Neural cell (in vitro differentiated cells): ENCODE results near the gene PARP1. TPM values are rescaled to one million over a fixed set of nuclear protein-coding genes. Genes with fewer than 3 reads are reported as not detected.

ENCODE experiments used
- H2AFZ ChIP-seq: fragments of 200-600, 300-800 bp; sonication (generic), shearing (Covaris generic); 2 replicates; pipeline ENCODE4 v1.6.0; 2014; ENCODE audit warnings: low read depth, mild to moderate bottlenecking, antibody characterized with exemption, low read length, moderate library complexity
- H3F3A ChIP-seq: fragments of 200-600 bp; shearing (Covaris generic); 2 replicates; pipeline ENCODE4 v1.6.1; 2016; ENCODE audit warnings: mild to moderate bottlenecking, moderate library complexity, mixed read lengths, antibody characterized with exemption, low read length; ENCODE audit not compliant: insufficient read depth, poor library complexity, severe bottlenecking
- H3K27ac ChIP-seq: fragments of 200-600, 300-800 bp; sonication (generic), shearing (Covaris generic); 2 replicates; pipeline ENCODE4 v1.5.1; 2014; ENCODE audit warnings: mild to moderate bottlenecking, low read length, moderate library complexity
- H3K27me3 ChIP-seq: fragments of 300-800, 200-600 bp; sonication (generic), shearing (Covaris generic); 2 replicates; pipeline ENCODE4 v1.6.0; 2014; ENCODE audit warnings: mild to moderate bottlenecking, low read depth, low read length, moderate library complexity; ENCODE audit not compliant: insufficient read depth
- H3K36me3 ChIP-seq: fragments of 300-800, 200-600 bp; sonication (generic), shearing (Covaris generic); 2 replicates; pipeline ENCODE4 v1.5.1; 2014; ENCODE audit warnings: mild to moderate bottlenecking, antibody characterized with exemption, low read length, moderate library complexity; ENCODE audit not compliant: insufficient read depth
- H3K4me2 ChIP-seq: fragments of 300-800, 200-600 bp; sonication (generic), shearing (Covaris generic); 2 replicates; pipeline ENCODE4 v1.6.0; 2014; ENCODE audit warnings: mild to moderate bottlenecking, low read length
- H3K4me3 ChIP-seq: fragments of 300-800, 200-600 bp; sonication (generic), shearing (Covaris generic); 2 replicates; pipeline ENCODE4 v1.5.1; 2014; ENCODE audit warnings: mild to moderate bottlenecking, low read length, moderate library complexity
- H3K79me2 ChIP-seq: fragments of 200-600 bp; shearing (Covaris generic); replicated peaks from 2 replicates; pipeline ENCODE4 v1.6.0; 2014; ENCODE audit warnings: mild to moderate bottlenecking, low read length, moderate library complexity; ENCODE audit not compliant: insufficient read depth
- H3K9ac ChIP-seq: fragments of 300-800, 200-600 bp; sonication (generic), shearing (Covaris generic); 2 replicates; pipeline ENCODE4 v1.6.1; 2016; ENCODE audit warnings: mild to moderate bottlenecking, low read length, mixed read lengths
- H3K9me2 ChIP-seq: fragments of 200-600 bp; shearing (Covaris generic); 2 replicates; pipeline ENCODE4 v1.6.1; 2016; ENCODE audit warnings: mild to moderate bottlenecking, low read length, mixed read lengths; ENCODE audit not compliant: insufficient read depth
- H3K9me3 ChIP-seq: fragments of 200-600, 300-800 bp; sonication (generic), shearing (Covaris generic); 2 replicates; pipeline ENCODE4 v1.6.1; 2016; ENCODE audit warnings: mild to moderate bottlenecking, mixed run types, low read length, moderate library complexity, mixed read lengths
- H4K20me1 ChIP-seq: fragments of 200-600 bp; shearing (Covaris generic); 2 replicates; pipeline ENCODE4 v1.6.1; 2016; ENCODE audit warnings: mild to moderate bottlenecking, mixed run types; ENCODE audit not compliant: insufficient read depth
- EP300 ChIP-seq: fragments of 450-650 bp; conservative IDR thresholded peaks from 2 replicates; pipeline ENCODE4 v1.6.1; 2014; ENCODE audit warnings: antibody characterized with exemption, mild to moderate bottlenecking, moderate library complexity; ENCODE audit not compliant: poor library complexity, severe bottlenecking
- EZH2 ChIP-seq: fragments of 200-600, 300-800 bp; shearing (Covaris generic), sonication (generic); IDR thresholded peaks from 2 replicates; pipeline ENCODE4 v1.6.1; 2014; ENCODE audit warnings: antibody characterized with exemption, low read length, borderline replicate concordance, mild to moderate bottlenecking; ENCODE audit not compliant: insufficient read depth, poor library complexity, severe bottlenecking
- MXI1 ChIP-seq: fragments of 450-650 bp; conservative IDR thresholded peaks from 2 replicates; pipeline ENCODE4 v1.6.1; 2014; ENCODE audit warnings: antibody characterized with exemption, mild to moderate bottlenecking; ENCODE audit not compliant: poor library complexity, severe bottlenecking
- POLR2AphosphoS5 ChIP-seq: IDR thresholded peaks from 2 replicates; pipeline ENCODE4 v1.6.1; 2012
- RAD21 ChIP-seq: fragments of 450-650 bp; conservative IDR thresholded peaks from 2 replicates; pipeline ENCODE4 v1.6.1; 2014; ENCODE audit warnings: antibody characterized with exemption, mild to moderate bottlenecking, moderate library complexity
- SMC3 ChIP-seq: fragments of 450-650 bp; conservative IDR thresholded peaks from 2 replicates; pipeline ENCODE4 v1.6.1; 2014; ENCODE audit warnings: antibody characterized with exemption, mild to moderate bottlenecking, moderate library complexity; ENCODE audit not compliant: poor library complexity
- TAF1 ChIP-seq: IDR thresholded peaks from 2 replicates; pipeline ENCODE4 v1.6.1; 2012; ENCODE audit warnings: low read depth
- polyA plus RNA-seq: library from polyadenylated mRNA; depleted of rRNA; stranded (reverse); fragments of >200 nt; gene quantifications from 2 replicates; pipeline ENCODE4 v1.2.3, GENCODE V29; 2014
- TF ChIP-seq, protein P1 (sequence below): fragments of 450-650 bp; IDR thresholded peaks from 2 replicates; pipeline ENCODE4 v1.5.1; 2014; ENCODE audit warnings: antibody characterized with exemption, mild to moderate bottlenecking, moderate library complexity; ENCODE audit not compliant: poor library complexity, severe bottlenecking
- TF ChIP-seq, protein P2 (sequence below): IDR thresholded peaks from 2 replicates; pipeline ENCODE4 v1.6.1; 2012; ENCODE audit warnings: borderline replicate concordance

PARP1 gene
- polyA plus RNA-seq, 1 donor from 2014 or later = 112 TPM

DNA sequence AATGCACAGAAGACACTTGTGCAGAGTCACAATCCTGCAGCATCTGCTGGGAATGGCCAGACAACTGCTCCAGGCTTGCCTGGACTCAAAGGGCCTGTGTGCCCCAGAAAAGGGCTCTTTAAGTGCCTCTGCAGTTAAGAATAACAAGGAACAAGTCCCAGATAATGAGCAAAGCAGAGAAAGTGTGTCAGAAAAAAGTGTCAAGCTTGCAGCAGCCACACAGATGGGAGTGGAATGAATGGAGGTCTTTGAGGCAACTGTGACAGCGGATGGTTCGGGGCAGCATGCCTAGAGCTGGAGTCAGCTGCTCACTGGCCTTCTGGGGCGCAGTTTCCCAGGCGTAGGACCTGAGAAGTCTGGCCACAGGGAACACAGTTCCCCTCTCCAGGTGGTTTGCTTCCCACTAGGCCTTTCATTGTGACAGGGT lies 5.1 kb downstream of the PARP1 start:
- Histone ChIP-seq H3K4me3 (no peak overlapping the region), H3K4me2 (no peak overlapping the region), H3K79me2 (peaks cover 49% of the 10 kb centered on the region), H3F3A (peaks cover 7% of the 10 kb centered on the region), H3K9me3 (no peaks in the 10 kb centered on the region), H3K27me3 (no peaks in the 10 kb centered on the region), H3K9ac (no peak overlapping the region), H2AFZ (no peak overlapping the region), H3K9me2 (no peaks in the 10 kb centered on the region), H3K36me3 (peaks cover 4% of the 10 kb centered on the region), H3K27ac (no peak overlapping the region), H4K20me1 (no peaks in the 10 kb centered on the region)
- TF ChIP-seq POLR2AphosphoS5 (no peak), SMC3 (no peak), MXI1 (no peak), EP300 (no peak), TAF1 (no peak), RAD21 (no peak), EZH2 (no peak)
- TF ChIP-seq, protein P1, sequence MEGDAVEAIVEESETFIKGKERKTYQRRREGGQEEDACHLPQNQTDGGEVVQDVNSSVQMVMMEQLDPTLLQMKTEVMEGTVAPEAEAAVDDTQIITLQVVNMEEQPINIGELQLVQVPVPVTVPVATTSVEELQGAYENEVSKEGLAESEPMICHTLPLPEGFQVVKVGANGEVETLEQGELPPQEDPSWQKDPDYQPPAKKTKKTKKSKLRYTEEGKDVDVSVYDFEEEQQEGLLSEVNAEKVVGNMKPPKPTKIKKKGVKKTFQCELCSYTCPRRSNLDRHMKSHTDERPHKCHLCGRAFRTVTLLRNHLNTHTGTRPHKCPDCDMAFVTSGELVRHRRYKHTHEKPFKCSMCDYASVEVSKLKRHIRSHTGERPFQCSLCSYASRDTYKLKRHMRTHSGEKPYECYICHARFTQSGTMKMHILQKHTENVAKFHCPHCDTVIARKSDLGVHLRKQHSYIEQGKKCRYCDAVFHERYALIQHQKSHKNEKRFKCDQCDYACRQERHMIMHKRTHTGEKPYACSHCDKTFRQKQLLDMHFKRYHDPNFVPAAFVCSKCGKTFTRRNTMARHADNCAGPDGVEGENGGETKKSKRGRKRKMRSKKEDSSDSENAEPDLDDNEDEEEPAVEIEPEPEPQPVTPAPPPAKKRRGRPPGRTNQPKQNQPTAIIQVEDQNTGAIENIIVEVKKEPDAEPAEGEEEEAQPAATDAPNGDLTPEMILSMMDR = no peak
- TF ChIP-seq, protein P2, sequence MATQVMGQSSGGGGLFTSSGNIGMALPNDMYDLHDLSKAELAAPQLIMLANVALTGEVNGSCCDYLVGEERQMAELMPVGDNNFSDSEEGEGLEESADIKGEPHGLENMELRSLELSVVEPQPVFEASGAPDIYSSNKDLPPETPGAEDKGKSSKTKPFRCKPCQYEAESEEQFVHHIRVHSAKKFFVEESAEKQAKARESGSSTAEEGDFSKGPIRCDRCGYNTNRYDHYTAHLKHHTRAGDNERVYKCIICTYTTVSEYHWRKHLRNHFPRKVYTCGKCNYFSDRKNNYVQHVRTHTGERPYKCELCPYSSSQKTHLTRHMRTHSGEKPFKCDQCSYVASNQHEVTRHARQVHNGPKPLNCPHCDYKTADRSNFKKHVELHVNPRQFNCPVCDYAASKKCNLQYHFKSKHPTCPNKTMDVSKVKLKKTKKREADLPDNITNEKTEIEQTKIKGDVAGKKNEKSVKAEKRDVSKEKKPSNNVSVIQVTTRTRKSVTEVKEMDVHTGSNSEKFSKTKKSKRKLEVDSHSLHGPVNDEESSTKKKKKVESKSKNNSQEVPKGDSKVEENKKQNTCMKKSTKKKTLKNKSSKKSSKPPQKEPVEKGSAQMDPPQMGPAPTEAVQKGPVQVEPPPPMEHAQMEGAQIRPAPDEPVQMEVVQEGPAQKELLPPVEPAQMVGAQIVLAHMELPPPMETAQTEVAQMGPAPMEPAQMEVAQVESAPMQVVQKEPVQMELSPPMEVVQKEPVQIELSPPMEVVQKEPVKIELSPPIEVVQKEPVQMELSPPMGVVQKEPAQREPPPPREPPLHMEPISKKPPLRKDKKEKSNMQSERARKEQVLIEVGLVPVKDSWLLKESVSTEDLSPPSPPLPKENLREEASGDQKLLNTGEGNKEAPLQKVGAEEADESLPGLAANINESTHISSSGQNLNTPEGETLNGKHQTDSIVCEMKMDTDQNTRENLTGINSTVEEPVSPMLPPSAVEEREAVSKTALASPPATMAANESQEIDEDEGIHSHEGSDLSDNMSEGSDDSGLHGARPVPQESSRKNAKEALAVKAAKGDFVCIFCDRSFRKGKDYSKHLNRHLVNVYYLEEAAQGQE = no peak

DNA sequence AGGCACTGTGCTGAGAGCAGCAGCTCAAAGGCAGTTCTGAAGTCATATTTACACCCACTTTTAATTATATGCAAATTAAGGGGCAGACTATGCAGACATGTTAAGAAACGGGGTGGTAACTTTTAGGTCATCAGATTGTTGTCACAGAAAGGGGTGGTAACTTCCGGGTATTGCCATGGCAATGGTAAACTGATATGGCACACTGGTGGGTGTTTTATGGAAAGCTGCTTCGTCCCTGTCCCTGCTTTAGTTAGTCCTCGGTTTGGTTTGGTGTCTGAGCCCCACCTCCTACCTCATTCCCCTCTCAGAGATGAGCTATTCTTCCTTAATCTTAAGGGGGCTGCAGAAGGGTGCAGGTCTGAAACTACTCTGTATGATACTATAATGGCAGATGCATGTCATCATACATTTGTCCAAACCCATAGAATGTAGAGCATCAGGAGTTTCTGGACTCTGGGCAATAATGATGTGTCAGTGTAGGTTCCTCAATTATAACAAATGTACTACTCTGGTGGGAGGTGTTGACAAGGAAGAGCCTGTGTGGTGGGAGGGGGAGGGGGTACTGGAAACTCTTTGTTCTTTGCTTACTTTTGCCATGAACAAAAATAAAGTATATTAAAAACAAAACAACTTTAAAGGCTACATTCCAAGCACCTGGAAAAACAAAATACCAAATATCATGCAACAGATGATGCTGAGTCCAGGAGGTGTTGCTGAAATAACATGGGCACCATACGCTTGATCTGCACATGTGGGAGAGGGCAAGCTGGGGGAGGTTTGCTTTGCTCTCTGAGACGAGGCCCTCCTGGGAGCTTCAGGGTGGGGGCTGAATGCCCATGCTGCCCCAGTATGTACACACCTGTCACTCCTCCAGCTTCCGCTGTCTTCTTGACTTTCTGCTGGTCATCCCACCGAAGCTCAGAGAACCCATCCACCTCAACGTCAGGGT lies 6.3 kb downstream of the PARP1 start:
- H2AFZ ChIP-seq = no peak overlapping the region
- H3K36me3 ChIP-seq = peaks cover 4% of the 10 kb centered on the region
- TF ChIP-seq EP300 (no peak), MXI1 (no peak), TAF1 (no peak), SMC3 (no peak)
- TF ChIP-seq, protein P2 = no peak
- TF ChIP-seq, protein P1 = no peak
- no peaks in the 10 kb centered on the region for H4K20me1 ChIP-seq
- H3K9me2 ChIP-seq = no peaks in the 10 kb centered on the region
- no peaks in the 10 kb centered on the region for H3K9me3 ChIP-seq
- H3K27ac ChIP-seq = no peak overlapping the region
- no peak overlapping the region for H3K4me3 ChIP-seq
- no peak overlapping the region for H3K4me2 ChIP-seq
- no peak overlapping the region for H3K9ac ChIP-seq
- H3K79me2 ChIP-seq = peaks cover 47% of the 10 kb centered on the region
- peaks cover 1% of the 10 kb centered on the region for H3F3A ChIP-seq
- H3K27me3 ChIP-seq = no peaks in the 10 kb centered on the region
